NCI-H524 (cell line): ENCODE measurements around the gene HDHD5.
"Not testable (repeated sequence)": the region's sequence is repeated elsewhere in the genome, so short reads cannot be mapped to it uniquely, and the experiment has no call there.

Experiments used
- DNase-seq, 2 experiments: peaks; one replicate each; lab custom pipeline; 2025; lab: John Stamatoyannopoulos, UW

HDHD5 gene

GRCh38 chr22:17155941-17156340, 3.1 kb downstream of the HDHD5 start:
- no peak for DNase-seq

DNA sequence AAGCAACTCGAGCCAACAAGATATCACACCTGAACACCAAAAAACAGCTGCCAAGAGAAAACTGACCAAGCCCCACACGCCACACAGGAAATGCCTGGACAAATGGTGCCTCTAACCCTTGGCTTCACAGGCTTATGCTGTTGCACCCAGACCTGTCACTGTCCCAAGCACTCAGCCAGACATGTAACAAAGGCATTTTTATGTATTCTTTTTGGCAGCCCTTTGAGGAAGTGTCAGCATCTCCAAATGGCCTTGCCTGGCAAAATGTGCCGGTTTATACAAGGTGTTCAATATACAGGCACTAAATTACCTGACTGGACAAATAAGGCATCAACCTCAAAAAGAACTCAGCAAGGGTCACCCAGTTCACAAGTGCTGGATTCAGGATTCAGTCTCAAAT, 6.1 kb downstream of the HDHD5 start:
- no peak for DNase-seq

GRCh38 chr22:17152340-17152739, 6.7 kb downstream of the HDHD5 start:
- no peak for DNase-seq

GRCh38 chr22:17149076-17149815, 9.8 kb downstream of the HDHD5 start:
- no peak for DNase-seq

- not testable (repeated sequence) for DNase-seq
These were observed 11.6 kb downstream of the HDHD5 start for GRCh38 chr22:17147458-17147857.

- no peak for DNase-seq
These were observed 13.9 kb downstream of the HDHD5 start for GRCh38 chr22:17145021-17145680.

GRCh38 chr22:17143826-17144225, 15.3 kb downstream of the HDHD5 start:
- DNase-seq, result no peak

- DNase-seq, result no peak
These were observed 16.0 kb downstream of the HDHD5 start for GRCh38 chr22:17143101-17143500.

DNA sequence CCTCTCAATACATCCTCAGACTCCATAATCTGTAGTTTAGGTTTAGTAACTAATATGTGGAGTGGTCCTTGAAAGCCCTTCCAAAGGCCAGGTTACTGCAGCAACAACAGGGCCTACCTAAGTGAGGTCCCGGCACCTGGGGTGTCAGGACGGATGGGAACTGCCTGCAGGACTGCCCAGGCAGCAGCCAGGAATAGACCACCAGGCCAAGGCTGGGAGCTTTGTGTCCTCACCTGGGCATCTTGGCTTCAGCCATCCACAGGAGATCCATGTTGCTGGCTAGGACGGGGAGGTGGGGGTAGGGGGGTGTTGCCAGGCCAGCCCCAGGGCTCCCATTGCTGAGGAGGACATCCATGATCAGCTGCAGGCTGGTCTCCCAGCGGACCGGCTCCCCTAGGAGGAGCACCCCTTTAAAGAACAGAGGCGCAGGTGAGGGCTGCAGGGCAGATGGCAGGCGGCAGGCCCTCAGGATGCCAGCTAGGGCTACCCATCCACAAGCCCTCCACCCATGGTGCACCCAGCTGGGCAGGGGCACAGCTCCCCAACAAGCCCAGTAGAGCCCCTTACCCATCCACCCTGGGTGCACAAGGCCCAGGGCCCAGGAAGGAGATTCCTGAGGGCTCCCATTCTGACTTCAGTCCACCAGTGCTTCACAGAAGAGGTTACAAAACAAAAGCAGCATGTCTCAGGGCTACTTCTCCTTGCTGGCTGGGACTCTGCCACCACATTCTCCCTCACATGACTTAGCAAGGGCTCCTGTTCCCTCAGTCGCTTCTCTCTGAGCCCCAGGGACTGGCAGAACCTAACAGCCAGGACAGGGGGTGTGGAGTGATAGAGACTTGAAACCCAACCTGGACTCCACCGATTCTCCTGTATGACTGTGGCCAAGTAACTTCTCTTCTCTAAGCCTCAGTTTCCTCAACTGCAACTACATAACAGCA, 18.0 kb downstream of the HDHD5 start:
- no peak for DNase-seq

GRCh38 chr22:17140022-17140421, 19.1 kb downstream of the HDHD5 start:
- DNase-seq, result no peak

DNA sequence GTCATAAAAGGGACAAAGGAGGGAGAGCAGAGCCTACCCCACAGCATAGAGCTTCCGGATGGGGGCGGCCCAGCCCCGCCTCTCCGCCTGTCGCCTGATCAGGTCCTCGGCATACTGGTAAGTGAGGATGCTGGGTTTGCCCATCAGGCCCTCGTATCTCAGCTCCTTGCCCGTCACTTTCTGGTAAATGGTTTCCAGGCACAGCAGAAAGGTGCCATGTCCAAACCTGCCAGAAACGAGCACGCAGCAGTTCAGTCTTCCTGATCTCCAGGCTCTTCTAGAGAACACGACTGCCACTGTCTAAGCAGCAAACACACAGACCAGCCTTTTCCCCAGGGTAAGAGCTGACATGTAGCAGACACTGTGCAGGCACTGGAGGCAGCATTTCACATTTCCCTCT, 20.6 kb downstream of the HDHD5 start:
- DNase-seq, result no peak

DNA sequence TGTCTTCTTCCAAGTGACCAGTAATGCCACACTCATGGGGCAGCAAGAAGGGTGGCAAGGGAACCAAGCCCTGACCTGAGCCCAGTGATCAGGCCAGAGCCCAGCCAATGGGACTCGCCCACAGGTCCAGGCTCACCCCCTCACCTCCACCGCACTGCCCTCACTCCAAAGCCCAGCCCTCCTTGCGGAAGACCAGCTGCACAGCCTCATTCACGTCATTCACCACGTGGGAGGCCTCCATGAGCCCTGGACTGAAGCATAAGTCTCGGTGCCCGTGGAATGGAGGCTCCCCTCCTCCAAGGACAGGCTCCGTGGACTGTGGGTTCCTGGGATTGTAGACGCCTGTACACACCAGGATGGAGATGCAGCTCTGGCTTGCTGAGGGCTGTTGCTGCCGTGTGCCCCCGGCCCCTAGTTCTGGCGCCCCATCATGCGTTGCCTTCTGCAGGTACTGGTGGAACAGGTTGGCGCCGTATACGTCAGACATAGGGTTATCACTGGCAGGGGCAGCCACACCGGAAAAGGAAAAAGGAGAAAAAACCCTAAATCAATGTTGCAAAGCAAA, 21.1 kb downstream of the HDHD5 start:
- DNase-seq, result no peak

DNA sequence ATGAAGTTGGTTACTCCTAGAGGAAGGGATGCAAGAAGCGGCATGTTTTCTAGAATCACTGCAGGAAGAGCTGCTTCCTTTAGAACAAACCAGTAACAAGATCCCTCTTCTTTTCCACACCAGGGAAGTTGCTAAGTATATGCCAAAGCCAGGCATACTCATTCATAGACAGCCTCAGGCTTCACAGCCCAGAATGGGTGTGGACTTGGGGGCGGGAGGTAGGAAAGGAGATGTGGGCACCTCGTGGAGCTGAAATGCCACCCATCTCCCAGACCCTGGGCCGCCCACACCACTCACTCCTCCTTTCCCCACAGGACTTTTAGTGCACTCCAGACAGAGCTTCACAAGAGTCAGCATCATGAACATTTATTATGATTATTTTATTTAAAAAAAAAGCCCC, 21.9 kb downstream of the HDHD5 start:
- no peak for DNase-seq

- DNase-seq, result no peak
These were observed 23.8 kb downstream of the HDHD5 start for GRCh38 chr22:17135153-17135760.

- DNase-seq, result no peak
These were observed 25.9 kb downstream of the HDHD5 start for GRCh38 chr22:17133137-17133536.

DNA sequence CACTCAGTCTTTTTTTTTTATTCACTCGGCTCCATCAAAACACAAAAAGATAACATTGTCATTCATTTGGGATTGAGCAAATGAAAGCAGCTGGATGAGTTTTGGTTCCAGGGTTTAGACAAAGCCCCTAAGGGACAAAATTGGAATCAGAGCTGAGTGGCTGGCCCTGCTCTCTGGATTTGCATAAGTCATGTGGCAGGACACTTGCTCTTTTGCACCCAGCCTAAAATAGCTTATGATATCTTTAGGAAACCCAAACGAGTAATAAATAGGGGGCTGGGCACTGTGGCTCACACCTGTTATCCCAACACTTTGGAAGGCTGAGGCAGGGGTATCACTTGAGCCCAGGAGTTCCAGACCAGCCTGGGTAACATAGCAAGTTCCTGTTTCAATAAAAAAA, 27.0 kb downstream of the HDHD5 start:
- no peak for DNase-seq

DNA sequence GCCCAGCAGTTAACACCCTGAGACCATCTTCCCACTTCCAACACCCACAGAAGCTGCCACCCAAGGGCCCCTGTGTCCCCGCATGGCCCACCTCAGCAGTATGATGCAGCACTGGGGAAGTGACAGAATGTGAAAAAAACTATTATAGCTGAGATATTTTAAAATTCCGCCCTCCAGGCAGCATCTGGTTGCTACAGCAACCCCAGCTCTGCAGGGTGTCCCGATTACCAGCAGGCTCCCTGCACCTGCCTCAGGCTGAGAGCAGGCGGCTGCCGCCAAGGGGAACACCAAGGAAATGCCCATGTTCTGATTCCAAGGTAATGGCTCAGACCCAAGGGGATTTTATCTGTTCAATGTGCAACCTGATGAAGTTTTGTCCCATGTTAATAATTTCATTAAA, 27.4 kb downstream of the HDHD5 start:
- peak in 1 of 2 experiments; percentile 61 for DNase-seq

GRCh38 chr22:17130199-17130598, 28.9 kb downstream of the HDHD5 start:
- no peak for DNase-seq

DNA sequence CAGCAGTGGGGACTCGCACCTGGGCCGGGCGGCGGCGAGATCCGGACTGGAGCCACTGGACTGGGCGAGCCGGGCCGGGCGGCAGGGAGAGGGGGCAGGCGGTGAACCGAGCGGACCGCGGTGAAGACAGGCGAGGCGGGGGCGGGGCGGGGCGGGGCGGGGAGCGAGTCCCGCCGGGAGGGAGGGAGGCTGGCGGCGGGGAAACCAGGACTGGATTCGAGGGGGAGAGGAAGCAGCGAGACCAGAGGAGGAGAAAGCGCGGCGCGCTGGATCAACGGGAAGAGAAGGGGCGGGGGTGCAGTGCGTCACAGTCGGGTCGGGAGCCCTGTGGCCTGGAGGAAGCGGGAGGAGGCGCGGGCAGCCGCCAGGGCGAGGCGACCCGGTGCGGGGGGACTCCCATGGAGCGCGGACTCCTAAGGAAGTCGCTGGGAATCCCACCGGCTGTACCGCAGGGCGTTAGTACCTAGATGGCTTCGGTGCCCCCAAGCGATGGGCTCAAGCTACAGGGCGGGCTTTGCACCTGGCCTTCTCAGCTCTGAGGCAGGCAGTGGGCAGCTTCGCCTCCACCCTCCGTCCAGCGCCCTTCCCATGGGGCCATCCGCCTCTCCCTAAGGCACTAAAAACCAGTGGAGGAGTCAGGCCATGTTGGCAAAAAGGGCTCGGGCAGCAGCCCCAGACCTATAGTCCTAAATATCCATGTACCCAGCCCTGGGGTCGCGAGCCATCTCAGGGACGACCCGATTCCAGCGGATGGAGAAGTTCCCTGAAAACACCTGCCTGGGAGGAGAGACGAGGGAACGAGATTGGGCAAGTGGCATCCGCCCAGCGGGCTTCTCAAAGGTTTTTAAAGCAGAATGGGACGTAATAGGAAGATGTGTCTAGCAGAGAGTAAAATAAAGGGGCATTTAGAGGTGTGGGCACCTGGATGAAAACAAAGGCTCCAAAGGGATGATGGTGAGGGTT, 37.6 kb downstream of the HDHD5 start, which contains the start of gene TMEM121B:
Gene TMEM121B, minus strand, starts transcription at position 128 of the 963 bp plus-strand sequence. CDS start 233 bp downstream, outside the sequence.
- DNase-seq, result peak; percentile 77 to 87

GRCh38 chr22:17120711-17121232, 38.3 kb downstream of the HDHD5 start:
- DNase-seq, result peak in 1 of 2 experiments; percentile 55
